OCI-LY3 (cell line): Measurements from ENCODE around the gene FRG1.
"Not testable (repeated sequence)": the region's sequence is repeated elsewhere in the genome, so short reads cannot be mapped to it uniquely, and the experiment has no call there.

Source experiments
- H2AFZ ChIP-seq: fragments of 200-600, 300-600 bp; shearing (Covaris generic); 2 replicates; pipeline ENCODE4 v1.6.0; 2014; ENCODE audit warnings: antibody characterized with exemption, low read depth, low read length
- H3K27ac ChIP-seq: fragments of 200-600, 300-600 bp; sonication (generic); 2 replicates; pipeline ENCODE4 v1.5.1; 2014; ENCODE audit warnings: mild to moderate bottlenecking, low read length, moderate library complexity, mixed read lengths
- H3K27me3 ChIP-seq: fragments of 200-600, 300-600 bp; sonication (generic); 2 replicates; pipeline ENCODE4 v1.6.1; 2014; ENCODE audit warnings: low read depth, low read length, mixed read lengths
- H3K36me3 ChIP-seq: fragments of 200-600, 300-600 bp; sonication (generic); replicated peaks from 2 replicates; pipeline ENCODE3; 2014; ENCODE audit warnings: low read depth, low read length, mixed read lengths
- H3K4me1 ChIP-seq: fragments of 300-600, 200-600 bp; sonication (generic); 2 replicates; pipeline ENCODE4 v1.6.1; 2014; ENCODE audit warnings: low read length, mixed read lengths
- H3K4me2 ChIP-seq: fragments of 200-600, 300-600 bp; sonication (generic); 2 replicates; pipeline ENCODE4 v1.6.1; 2014; ENCODE audit warnings: low read length, mixed read lengths
- H3K4me3 ChIP-seq: fragments of 300-600, 200-600 bp; sonication (generic); 2 replicates; pipeline ENCODE4 v1.5.1; 2014; ENCODE audit warnings: antibody characterized with exemption, mild to moderate bottlenecking, low read length, moderate library complexity
- H3K79me2 ChIP-seq: fragments of 300-600, 200-600 bp; shearing (Covaris generic); 2 replicates; pipeline ENCODE4 v1.6.1; 2014; ENCODE audit warnings: mild to moderate bottlenecking, low read length, mixed read lengths
- H3K9ac ChIP-seq: fragments of 300-600, 200-600 bp; shearing (Covaris generic); 2 replicates; pipeline ENCODE4 v1.6.0; 2014; ENCODE audit warnings: mild to moderate bottlenecking, low read length, moderate library complexity
- H3K9me3 ChIP-seq: fragments of 200-600, 300-600 bp; shearing (Covaris generic); 2 replicates; pipeline ENCODE4 v1.6.1; 2014; ENCODE audit warnings: low read length, mixed read lengths; ENCODE audit not compliant: insufficient read depth
- H4K20me1 ChIP-seq: fragments of 200-600, 300-600 bp; sonication (generic); 2 replicates; pipeline ENCODE4 v1.6.1; 2016; ENCODE audit warnings: low read length, mixed read lengths; ENCODE audit not compliant: insufficient read depth
- EZH2phosphoT487 ChIP-seq: fragments of 200-600 bp; shearing (Covaris generic); IDR thresholded peaks from 2 replicates; pipeline ENCODE4 v1.6.1; 2018; ENCODE audit warnings: antibody characterized with exemption, mixed run types, low read depth
- TF ChIP-seq, protein P1 (sequence below): fragments of 200-600, 300-600 bp; sonication (generic); IDR thresholded peaks from 2 replicates; pipeline ENCODE4 v1.5.1; 2014; ENCODE audit warnings: antibody characterized with exemption, low read length, low read depth

Gene FRG1

GRCh38 chr4:189940178-189941004 lies at the start of gene FRG1:
FRG1 (plus strand) TSS chr4:189940872; CDS start chr4:189941010, 138 bp downstream.
- Histone ChIP-seq H3K9ac (peak within 1 kb of the TSS; percentile 67), H3K79me2 (peaks cover 14% of the 10 kb centered on the region), H3K36me3 (no peaks in the 10 kb centered on the region), H2AFZ (no peak within 1 kb of the TSS), H3K27me3 (no peaks in the 10 kb centered on the region), H3K4me1 (no peaks in the 10 kb centered on the region), H3K4me2 (peak within 1 kb of the TSS; percentile 57), H3K9me3 (no peaks in the 10 kb centered on the region), H3K4me3 (peak within 1 kb of the TSS; percentile 77), H3K27ac (peak within 1 kb of the TSS; percentile 42; the same call in 1 of the 2 replicates), H4K20me1 (no peaks in the 10 kb centered on the region)
- no peak for TF ChIP-seq EZH2phosphoT487
- TF ChIP-seq, protein P1, sequence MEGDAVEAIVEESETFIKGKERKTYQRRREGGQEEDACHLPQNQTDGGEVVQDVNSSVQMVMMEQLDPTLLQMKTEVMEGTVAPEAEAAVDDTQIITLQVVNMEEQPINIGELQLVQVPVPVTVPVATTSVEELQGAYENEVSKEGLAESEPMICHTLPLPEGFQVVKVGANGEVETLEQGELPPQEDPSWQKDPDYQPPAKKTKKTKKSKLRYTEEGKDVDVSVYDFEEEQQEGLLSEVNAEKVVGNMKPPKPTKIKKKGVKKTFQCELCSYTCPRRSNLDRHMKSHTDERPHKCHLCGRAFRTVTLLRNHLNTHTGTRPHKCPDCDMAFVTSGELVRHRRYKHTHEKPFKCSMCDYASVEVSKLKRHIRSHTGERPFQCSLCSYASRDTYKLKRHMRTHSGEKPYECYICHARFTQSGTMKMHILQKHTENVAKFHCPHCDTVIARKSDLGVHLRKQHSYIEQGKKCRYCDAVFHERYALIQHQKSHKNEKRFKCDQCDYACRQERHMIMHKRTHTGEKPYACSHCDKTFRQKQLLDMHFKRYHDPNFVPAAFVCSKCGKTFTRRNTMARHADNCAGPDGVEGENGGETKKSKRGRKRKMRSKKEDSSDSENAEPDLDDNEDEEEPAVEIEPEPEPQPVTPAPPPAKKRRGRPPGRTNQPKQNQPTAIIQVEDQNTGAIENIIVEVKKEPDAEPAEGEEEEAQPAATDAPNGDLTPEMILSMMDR, result peak; percentile 40

GRCh38 chr4:189897667-189898066 lies 43.0 kb upstream of the FRG1 start:
- no peak for TF ChIP-seq EZH2phosphoT487
- TF ChIP-seq, protein P1, result no peak
- Histone ChIP-seq H3K27me3 (no peaks in the 10 kb centered on the region), H2AFZ (no peak overlapping the region), H3K4me3 (no peak overlapping the region), H3K9ac (no peak overlapping the region), H3K9me3 (no peaks in the 10 kb centered on the region), H4K20me1 (no peaks in the 10 kb centered on the region), H3K4me2 (no peak overlapping the region), H3K27ac (no peak overlapping the region), H3K79me2 (no peaks in the 10 kb centered on the region), H3K36me3 (no peaks in the 10 kb centered on the region), H3K4me1 (no peaks in the 10 kb centered on the region)

- not testable (repeated sequence) for H3K36me3 ChIP-seq, H2AFZ ChIP-seq, H3K27ac ChIP-seq, H3K4me2 ChIP-seq, H3K79me2 ChIP-seq, H3K9me3 ChIP-seq, H3K4me3 ChIP-seq, H4K20me1 ChIP-seq, H3K9ac ChIP-seq, H3K4me1 ChIP-seq, H3K27me3 ChIP-seq
These were observed 41.1 kb upstream of the FRG1 start for GRCh38 chr4:189899481-189900015.

DNA sequence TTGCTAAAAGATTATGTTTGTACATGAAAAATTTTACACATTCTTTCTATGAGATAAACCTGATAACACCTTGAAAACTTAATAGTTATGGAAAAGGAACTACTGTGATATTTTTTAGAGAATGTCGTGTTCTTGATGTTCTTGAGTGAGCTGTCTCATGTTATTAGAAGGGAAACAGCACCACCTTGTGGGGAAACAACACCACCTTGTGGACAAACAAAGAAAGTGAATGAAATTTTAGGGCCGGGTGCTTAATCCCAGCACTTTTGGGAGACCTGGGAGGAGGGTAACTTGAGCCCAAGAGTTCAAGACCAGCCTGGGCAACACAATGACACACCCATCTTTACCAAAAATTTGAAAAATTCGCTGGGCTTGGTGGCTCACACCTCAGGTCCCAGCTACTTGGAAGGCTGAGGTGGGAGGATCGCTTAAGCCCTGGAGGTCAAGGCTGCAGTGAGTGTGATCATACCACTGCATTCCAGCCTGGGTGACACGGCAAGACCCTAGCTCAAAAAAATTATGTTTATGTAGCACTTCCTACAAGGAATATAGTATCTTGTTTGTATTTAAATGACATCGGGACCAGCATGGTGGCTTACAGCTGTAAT lies 36.1 kb upstream of the FRG1 start:
- H3K9ac ChIP-seq, H4K20me1 ChIP-seq, H3K4me2 ChIP-seq, H3K4me1 ChIP-seq, H3K27ac ChIP-seq, H3K27me3 ChIP-seq, H2AFZ ChIP-seq, H3K36me3 ChIP-seq, H3K79me2 ChIP-seq, H3K4me3 ChIP-seq, H3K9me3 ChIP-seq: not testable (repeated sequence)
- TF ChIP-seq, protein P1, result peak; percentile 33
